SK-N-SH (cell line): ENCODE data around the gene MKX. TPM values are rescaled to one million over a fixed set of nuclear protein-coding genes. Genes with fewer than 3 reads are reported as not detected.

Experiments
- CTCF ChIA-PET: fragments of 300-600, 350-600 bp; formaldehyde crosslinking; extraction: SDS; loops from one replicate; lab custom pipeline; 2021; lab: Yijun Ruan, JAX
- POLR2A ChIA-PET: fragments of 350-600 bp; sonication (Branson Sonifier 250); formaldehyde crosslinking; extraction: SDS; loops from one replicate; lab custom pipeline; 2020; ENCODE audit warnings: antibody characterized with exemption, inconsistent platforms; lab: Yijun Ruan, JAX
- DNase-seq: peaks from one replicate; pipeline ENCODE4 v3.0.0; 2012
- H2AFZ ChIP-seq: fragments of 200-600 bp; sonication (generic); 2 replicates; pipeline ENCODE4 v1.8.1; 2016; ENCODE audit warnings: antibody characterized with exemption, mild to moderate bottlenecking, low read depth
- H3F3A ChIP-seq: fragments of 200-600 bp; sonication (generic); replicated peaks from 2 replicates; pipeline ENCODE3; 2016; ENCODE audit warnings: antibody characterized with exemption, mild to moderate bottlenecking; ENCODE audit not compliant: insufficient read depth
- H3K27ac ChIP-seq, 2 experiments: fragments of 200-500 bp in 1 of 2; fragments of 200-600 bp in 1 of 2; sonication (Bioruptor generic) in 1 of 2; sonication (generic), shearing (Covaris generic) in 1 of 2; 2 replicates each; pipeline versions ENCODE4 v1.5.1 to v1.6.1; 2014 to 2016; ENCODE audit warnings: low read depth in 2 of 2, inconsistent platforms in 1 of 2, low read length in 1 of 2, mild to moderate bottlenecking in 1 of 2, mixed read lengths in 1 of 2
- H3K27me3 ChIP-seq: fragments of 200-600 bp; sonication (generic), shearing (Covaris generic); 2 replicates; pipeline ENCODE4 v1.6.1; 2016; ENCODE audit warnings: mixed run types; ENCODE audit not compliant: insufficient read depth
- H3K36me3 ChIP-seq, 2 experiments: fragments of 200-500 bp in 1 of 2; fragments of 200-600 bp in 1 of 2; sonication (Bioruptor generic) in 1 of 2; sonication (generic) in 1 of 2; replicated peaks in 1 of 2; 2 replicates each; pipeline versions ENCODE3 to v1.5.1; 2014 to 2016; ENCODE audit warnings: low read length in 1 of 2, mild to moderate bottlenecking in 1 of 2; ENCODE audit not compliant: insufficient read depth in 2 of 2, control insufficient read depth in 1 of 2
- H3K4me1 ChIP-seq, 2 experiments: fragments of 200-500 bp in 1 of 2; fragments of 200-600 bp in 1 of 2; sonication (Bioruptor generic) in 1 of 2; sonication (generic), shearing (Covaris generic) in 1 of 2; 2 replicates each; pipeline versions ENCODE4 v1.5.1 to v1.6.1; 2014 to 2016; ENCODE audit warnings: low read depth in 1 of 2, low read length in 1 of 2, mixed run types in 1 of 2; ENCODE audit not compliant: insufficient read depth in 2 of 2, control insufficient read depth in 1 of 2
- H3K4me2 ChIP-seq: fragments of 200-600 bp; sonication (generic), shearing (Covaris generic); 2 replicates; pipeline ENCODE4 v1.6.1; 2017; ENCODE audit warnings: mixed run types
- H3K4me3 ChIP-seq, 2 experiments: fragments of 200-500 bp in 1 of 2; fragments of 200-600 bp in 1 of 2; sonication (Bioruptor generic) in 1 of 2; sonication (generic), shearing (Covaris generic) in 1 of 2; 2 replicates each; pipeline versions ENCODE4 v1.5.1 to v1.8.1; 2014 to 2016; ENCODE audit warnings: low read depth in 2 of 2, inconsistent platforms in 1 of 2, low read length in 1 of 2, mild to moderate bottlenecking in 1 of 2, mixed read lengths in 1 of 2, moderate library complexity in 1 of 2
- H3K79me2 ChIP-seq: fragments of 200-600 bp; sonication (generic); 2 replicates; pipeline ENCODE4 v1.8.1; 2017; ENCODE audit warnings: mild to moderate bottlenecking; ENCODE audit not compliant: insufficient read depth
- H3K9ac ChIP-seq: fragments of 200-600 bp; sonication (generic); 2 replicates; pipeline ENCODE4 v1.6.1; 2017; ENCODE audit warnings: mixed run types
- H3K9me2 ChIP-seq: fragments of 200-600 bp; sonication (generic); 2 replicates; pipeline ENCODE4 v1.6.1; 2017; ENCODE audit warnings: mixed run types
- H3K9me3 ChIP-seq: fragments of 200-600 bp; sonication (generic); 2 replicates; pipeline ENCODE4 v1.6.1; 2017; ENCODE audit warnings: mixed run types, mild to moderate bottlenecking, moderate library complexity
- H4K20me1 ChIP-seq: fragments of 200-600 bp; sonication (generic); 2 replicates; pipeline ENCODE4 v1.6.1; 2017; ENCODE audit warnings: mild to moderate bottlenecking, mixed run types; ENCODE audit not compliant: insufficient read depth
- CHD2 ChIP-seq: fragments of 150-350 bp; IDR thresholded peaks from 2 replicates; pipeline ENCODE4 v1.6.1; 2018; ENCODE audit warnings: low read length; ENCODE audit not compliant: partially characterized antibody
- EZH2phosphoT487 ChIP-seq: fragments of 200-600 bp; sonication (generic); IDR thresholded peaks from 2 replicates; pipeline ENCODE4 v1.6.1; 2017; ENCODE audit warnings: low read depth, mixed run types, mild to moderate bottlenecking, antibody characterized with exemption, moderate library complexity, borderline replicate concordance
- FOXJ3 ChIP-seq: sonication (generic); formaldehyde crosslinking; IDR thresholded peaks from 2 replicates; pipeline ENCODE4 v1.5.1; 2020; ENCODE audit warnings: mild to moderate bottlenecking, missing genetic modification reagents
- GABPA ChIP-seq: IDR thresholded peaks from 2 replicates; pipeline ENCODE4 v1.4.0; 2012; ENCODE audit warnings: low read depth, mild to moderate bottlenecking
- GATA2 ChIP-seq: sonication (generic); formaldehyde crosslinking; IDR thresholded peaks from 2 replicates; pipeline ENCODE4 v1.5.0; 2020; ENCODE audit warnings: mild to moderate bottlenecking, missing genetic modification reagents
- IRF3 ChIP-seq: fragments of 150-350 bp; IDR thresholded peaks from 2 replicates; pipeline ENCODE4 v1.6.1; 2016; ENCODE audit warnings: mild to moderate bottlenecking, low read depth, low read length
- JUND ChIP-seq: IDR thresholded peaks from 2 replicates; pipeline ENCODE4 v1.4.0; 2012
- MEF2A ChIP-seq: IDR thresholded peaks from 2 replicates; pipeline ENCODE4 v1.4.0; 2012; ENCODE audit warnings: low read depth, borderline replicate concordance
- MXI1 ChIP-seq: IDR thresholded peaks from 2 replicates; pipeline ENCODE4 v1.6.1; 2012; ENCODE audit warnings: mild to moderate bottlenecking, low read depth, low read length, improper control_type of control experiment
- NRF1 ChIP-seq: IDR thresholded peaks from 2 replicates; pipeline ENCODE4 v1.6.1; 2012; ENCODE audit warnings: low read depth, mild to moderate bottlenecking, low read length
- POLR2AphosphoS5 ChIP-seq: IDR thresholded peaks from 2 replicates; pipeline ENCODE4 v1.6.1; 2012; ENCODE audit warnings: low read depth, low read length
- RCOR1 ChIP-seq: fragments of 150-350 bp; IDR thresholded peaks from 2 replicates; pipeline ENCODE4 v1.6.1; 2017; ENCODE audit warnings: antibody characterized with exemption, low read length
- SMC3 ChIP-seq: IDR thresholded peaks from 2 replicates; pipeline ENCODE4 v1.6.1; 2012; ENCODE audit warnings: low read depth, low read length, improper control_type of control experiment
- TAF1 ChIP-seq: IDR thresholded peaks from 2 replicates; pipeline ENCODE4 v1.6.1; 2012; ENCODE audit warnings: low read depth, mild to moderate bottlenecking, low read length, moderate library complexity, borderline replicate concordance
- TEAD4 ChIP-seq: IDR thresholded peaks from 2 replicates; pipeline ENCODE4 v1.4.0; 2012; ENCODE audit warnings: mild to moderate bottlenecking, borderline replicate concordance; ENCODE audit not compliant: insufficient read depth
- WGBS: methylation state at CpG from one replicate; pipeline ENCODE4 v1.1.6; 2017; ENCODE audit warnings: low lambda C conversion rate; 5-methylcytosine and 5-hydroxymethylcytosine counted together
- polyA plus RNA-seq, 3 experiments: library from polyadenylated mRNA; depleted of rRNA; stranded (reverse); fragments of >200 nt; gene quantifications; 2 replicates each; pipeline ENCODE4 v1.2.3, GENCODE V29; 2012
- TF ChIP-seq, protein P1 (sequence below): fragments of 200-600 bp; sonication (generic); IDR thresholded peaks from 2 replicates; pipeline ENCODE4 v1.6.1; 2017; ENCODE audit warnings: antibody characterized with exemption, mild to moderate bottlenecking, moderate library complexity
- TF ChIP-seq, protein P2 (sequence below): IDR thresholded peaks from 2 replicates; pipeline ENCODE4 v1.4.0; 2012; ENCODE audit warnings: low read depth, borderline replicate concordance
- TF ChIP-seq, protein P3 (sequence below): IDR thresholded peaks from 2 replicates; pipeline ENCODE4 v1.4.0; 2012; ENCODE audit warnings: low read depth

MKX gene
- polyA plus RNA-seq, 1 of the 3 experiments (the other 2 are of a cell fraction), result not detected

GRCh38 chr10:27710014-27710413 lies 35.6 kb downstream of the MKX start (continued):
- TF ChIP-seq, protein P1, sequence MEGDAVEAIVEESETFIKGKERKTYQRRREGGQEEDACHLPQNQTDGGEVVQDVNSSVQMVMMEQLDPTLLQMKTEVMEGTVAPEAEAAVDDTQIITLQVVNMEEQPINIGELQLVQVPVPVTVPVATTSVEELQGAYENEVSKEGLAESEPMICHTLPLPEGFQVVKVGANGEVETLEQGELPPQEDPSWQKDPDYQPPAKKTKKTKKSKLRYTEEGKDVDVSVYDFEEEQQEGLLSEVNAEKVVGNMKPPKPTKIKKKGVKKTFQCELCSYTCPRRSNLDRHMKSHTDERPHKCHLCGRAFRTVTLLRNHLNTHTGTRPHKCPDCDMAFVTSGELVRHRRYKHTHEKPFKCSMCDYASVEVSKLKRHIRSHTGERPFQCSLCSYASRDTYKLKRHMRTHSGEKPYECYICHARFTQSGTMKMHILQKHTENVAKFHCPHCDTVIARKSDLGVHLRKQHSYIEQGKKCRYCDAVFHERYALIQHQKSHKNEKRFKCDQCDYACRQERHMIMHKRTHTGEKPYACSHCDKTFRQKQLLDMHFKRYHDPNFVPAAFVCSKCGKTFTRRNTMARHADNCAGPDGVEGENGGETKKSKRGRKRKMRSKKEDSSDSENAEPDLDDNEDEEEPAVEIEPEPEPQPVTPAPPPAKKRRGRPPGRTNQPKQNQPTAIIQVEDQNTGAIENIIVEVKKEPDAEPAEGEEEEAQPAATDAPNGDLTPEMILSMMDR, result no peak
- no peak for TF ChIP-seq IRF3
- TF ChIP-seq GATA2 (CRISPR knock-in tag), result no peak
- TF ChIP-seq, protein P2, sequence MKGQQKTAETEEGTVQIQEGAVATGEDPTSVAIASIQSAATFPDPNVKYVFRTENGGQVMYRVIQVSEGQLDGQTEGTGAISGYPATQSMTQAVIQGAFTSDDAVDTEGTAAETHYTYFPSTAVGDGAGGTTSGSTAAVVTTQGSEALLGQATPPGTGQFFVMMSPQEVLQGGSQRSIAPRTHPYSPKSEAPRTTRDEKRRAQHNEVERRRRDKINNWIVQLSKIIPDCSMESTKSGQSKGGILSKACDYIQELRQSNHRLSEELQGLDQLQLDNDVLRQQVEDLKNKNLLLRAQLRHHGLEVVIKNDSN, result no peak
- no peak for TF ChIP-seq FOXJ3
- no peak for TF ChIP-seq POLR2AphosphoS5
- TF ChIP-seq TEAD4, result no peak
- TF ChIP-seq TAF1, result no peak
- no peak for TF ChIP-seq EZH2phosphoT487

DNA sequence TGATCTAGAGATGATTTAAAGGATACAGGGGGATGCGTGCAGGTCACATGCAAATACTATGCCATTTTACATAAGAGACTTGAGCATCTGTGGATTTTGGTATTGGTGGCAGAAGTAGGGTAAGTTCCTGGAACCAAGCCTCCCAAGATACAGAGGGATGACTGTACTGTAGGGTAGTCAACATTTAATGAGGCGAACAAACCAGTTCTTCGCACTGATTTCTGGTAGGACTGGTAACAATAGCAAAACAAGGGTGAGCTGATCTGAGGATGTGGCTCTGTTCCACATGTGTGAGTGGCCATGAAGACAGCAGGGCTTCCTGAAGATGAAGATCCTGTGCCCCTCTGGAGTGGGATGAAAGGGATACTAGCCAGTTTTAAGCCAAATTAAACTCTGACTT lies 36.3 kb downstream of the MKX start:
- H3K27me3 ChIP-seq, result peaks cover 25% of the 10 kb centered on the region; the same call in 1 of the 2 replicates
- no peaks in the 10 kb centered on the region for H3K9me2 ChIP-seq
- H3K4me3 ChIP-seq, result no peak overlapping the region
- WGBS, result 52% methylated on average over 3 of the region's 3 CpGs
- no peak overlapping the region for H3K9ac ChIP-seq
- no peaks in the 10 kb centered on the region for H4K20me1 ChIP-seq
- ChIA-PET CTCF (no interaction called here), POLR2A (no interaction called here)
- no peaks in the 10 kb centered on the region for H3F3A ChIP-seq
- H3K27ac ChIP-seq, result no peak overlapping the region
- no peaks in the 10 kb centered on the region for H3K4me1 ChIP-seq
- H3K9me3 ChIP-seq, result no peaks in the 10 kb centered on the region
- TF ChIP-seq CHD2 (no peak), MEF2A (no peak), GABPA (no peak), NRF1 (no peak), JUND (no peak), RCOR1 (no peak), SMC3 (no peak), MXI1 (no peak)
- TF ChIP-seq, protein P3, sequence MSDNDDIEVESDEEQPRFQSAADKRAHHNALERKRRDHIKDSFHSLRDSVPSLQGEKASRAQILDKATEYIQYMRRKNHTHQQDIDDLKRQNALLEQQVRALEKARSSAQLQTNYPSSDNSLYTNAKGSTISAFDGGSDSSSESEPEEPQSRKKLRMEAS, result no peak
- H3K79me2 ChIP-seq, result no peaks in the 10 kb centered on the region
- H3K36me3 ChIP-seq, result no peaks in the 10 kb centered on the region
- no peak overlapping the region for H3K4me2 ChIP-seq
- no peak overlapping the region for H2AFZ ChIP-seq
- DNase-seq, result no peak
